RKO (cell line): ENCODE results near the gene ZMYM2.
"Not testable (repeated sequence)": the region's sequence is repeated elsewhere in the genome, so short reads cannot be mapped to it uniquely, and the experiment has no call there.

Experiments
- DNase-seq: peaks from one replicate; pipeline ENCODE4 v3.0.0-alpha.2; 2016; ENCODE audit warnings: low spot score

Gene ZMYM2

GRCh38 chr13:19982447-19983043 lies 24.0 kb downstream of the ZMYM2 start:
- no peak for DNase-seq

- DNase-seq: peak; percentile 64
Measured at GRCh38 chr13:19984430-19985218, 26.1 kb downstream of the ZMYM2 start.

GRCh38 chr13:19985219-19985556 lies 26.7 kb downstream of the ZMYM2 start:
- DNase-seq: no peak

DNA sequence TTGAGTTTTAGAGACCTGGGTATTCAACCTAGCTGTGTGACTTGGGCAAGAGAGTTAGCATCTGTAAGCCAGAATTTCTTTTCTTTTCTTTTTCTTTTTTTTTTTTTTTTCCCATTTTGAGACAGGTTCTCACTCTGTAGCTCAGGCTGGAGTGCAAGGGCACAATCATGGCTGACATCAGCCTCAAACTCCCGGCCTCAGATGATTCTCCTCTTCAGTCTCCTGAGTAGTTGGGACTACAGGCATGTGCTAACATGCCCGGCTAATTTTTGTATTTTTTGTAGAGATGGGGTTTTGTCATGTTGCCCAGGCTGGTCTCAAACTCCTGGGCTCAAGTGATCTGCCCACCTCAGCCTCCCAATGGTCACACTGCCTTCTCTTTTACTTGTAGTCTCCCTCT lies 33.0 kb downstream of the ZMYM2 start:
- no peak for DNase-seq

DNA sequence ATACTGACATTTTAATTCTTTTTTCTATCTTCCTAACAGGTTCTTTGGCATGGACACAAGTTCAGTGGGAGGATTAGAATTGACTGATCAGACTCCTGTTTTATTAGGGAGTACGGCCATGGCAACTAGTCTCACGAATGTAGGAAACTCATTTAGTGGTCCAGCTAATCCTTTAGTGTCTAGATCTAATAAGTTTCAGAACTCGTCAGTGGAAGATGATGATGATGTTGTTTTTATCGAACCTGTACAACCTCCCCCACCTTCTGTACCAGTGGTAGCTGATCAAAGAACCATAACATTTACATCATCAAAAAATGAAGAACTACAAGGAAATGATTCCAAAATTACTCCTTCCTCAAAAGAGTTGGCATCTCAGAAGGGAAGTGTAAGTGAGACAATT lies 34.5 kb downstream of the ZMYM2 start:
- no peak for DNase-seq

- no peak for DNase-seq
Measured at GRCh38 chr13:19998960-19999359, 40.4 kb downstream of the ZMYM2 start.

- no peak for DNase-seq
Measured at GRCh38 chr13:20000062-20000552, 41.6 kb downstream of the ZMYM2 start.

- no peak for DNase-seq
Measured at GRCh38 chr13:20001366-20002190, 43.1 kb downstream of the ZMYM2 start.

DNA sequence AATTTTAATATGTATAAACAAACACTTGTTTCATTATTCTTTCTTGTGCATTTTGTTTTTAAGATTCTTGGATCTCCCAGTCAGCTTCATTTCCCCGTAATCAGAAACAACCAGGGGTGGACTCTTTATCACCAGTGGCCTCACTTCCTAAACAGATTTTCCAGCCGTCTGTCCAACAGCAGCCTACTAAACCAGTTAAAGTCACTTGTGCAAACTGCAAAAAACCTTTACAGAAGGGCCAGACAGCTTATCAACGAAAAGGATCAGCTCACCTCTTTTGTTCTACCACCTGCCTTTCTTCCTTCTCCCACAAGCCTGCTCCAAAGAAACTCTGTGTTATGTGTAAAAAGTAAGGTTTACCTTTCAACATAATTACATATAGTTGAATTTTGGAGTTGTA lies 44.3 kb downstream of the ZMYM2 start:
- DNase-seq: no peak

DNA sequence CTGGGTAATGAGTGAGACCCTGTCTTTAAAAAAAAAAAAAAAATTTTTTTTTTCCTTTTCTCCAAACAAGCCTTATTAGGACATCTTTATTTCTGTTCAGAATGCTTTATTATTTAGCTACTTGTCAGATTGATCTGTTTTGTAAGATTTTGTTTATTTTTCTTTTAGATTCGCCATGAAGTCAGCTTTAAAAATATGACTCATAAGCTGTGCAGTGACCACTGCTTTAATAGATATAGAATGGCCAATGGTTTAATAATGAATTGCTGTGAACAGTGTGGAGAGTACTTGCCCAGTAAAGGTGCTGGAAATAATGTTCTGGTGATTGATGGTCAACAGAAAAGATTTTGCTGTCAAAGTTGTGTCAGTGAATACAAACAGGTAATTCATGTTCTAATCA lies 47.7 kb downstream of the ZMYM2 start:
- DNase-seq: no peak

- no peak for DNase-seq
Measured at GRCh38 chr13:20015763-20016162, 57.2 kb downstream of the ZMYM2 start.

GRCh38 chr13:20016649-20017364 lies 58.3 kb downstream of the ZMYM2 start:
- DNase-seq: no peak

DNA sequence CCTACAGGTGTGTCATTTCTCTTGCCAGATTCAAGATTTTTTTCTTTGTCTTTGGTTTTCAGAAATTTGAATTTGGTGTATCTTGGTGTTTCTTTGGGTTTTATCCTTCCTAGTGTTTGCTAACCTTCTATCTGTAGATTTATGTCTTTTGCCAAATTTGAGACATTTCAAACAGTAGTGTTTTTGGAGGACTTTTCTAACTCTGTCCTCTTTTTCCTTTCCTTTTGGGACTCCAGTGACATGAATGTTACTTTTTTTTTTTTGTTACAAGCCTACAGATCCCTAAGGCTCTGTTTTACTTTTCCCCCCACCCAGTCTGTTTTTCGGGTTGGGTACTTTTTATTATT lies 58.8 kb downstream of the ZMYM2 start:
- DNase-seq: no peak

- DNase-seq: no peak
Measured at GRCh38 chr13:20019043-20019442, 60.5 kb downstream of the ZMYM2 start.

- DNase-seq: no peak
Measured at GRCh38 chr13:20024702-20025101, 66.2 kb downstream of the ZMYM2 start.

- DNase-seq: no peak
Measured at GRCh38 chr13:20028953-20029352, 70.4 kb downstream of the ZMYM2 start.

DNA sequence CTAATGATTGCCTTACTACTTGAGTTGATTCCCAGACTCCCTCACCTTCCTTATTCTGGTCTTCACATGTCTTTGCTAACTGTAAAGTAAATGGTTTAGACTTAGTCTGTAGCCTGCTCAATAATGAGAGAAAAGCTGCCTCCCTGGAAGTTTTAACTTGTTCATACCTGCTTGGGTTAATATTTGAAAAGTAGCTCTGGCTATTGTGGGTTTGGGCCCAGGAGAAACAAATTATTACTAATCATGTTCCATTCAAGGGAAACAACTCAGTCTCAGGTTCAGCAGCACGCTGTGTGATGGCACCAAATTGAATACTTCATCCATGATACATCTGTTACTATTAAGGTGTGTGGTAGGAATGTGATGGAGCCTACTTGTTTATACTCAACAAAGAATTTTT lies 75.0 kb downstream of the ZMYM2 start:
- no peak for DNase-seq

- DNase-seq: peak; percentile 3
Measured at GRCh38 chr13:20035130-20035529, 76.6 kb downstream of the ZMYM2 start.

- no peak for DNase-seq
Measured at GRCh38 chr13:20037908-20038307, 79.4 kb downstream of the ZMYM2 start.

DNA sequence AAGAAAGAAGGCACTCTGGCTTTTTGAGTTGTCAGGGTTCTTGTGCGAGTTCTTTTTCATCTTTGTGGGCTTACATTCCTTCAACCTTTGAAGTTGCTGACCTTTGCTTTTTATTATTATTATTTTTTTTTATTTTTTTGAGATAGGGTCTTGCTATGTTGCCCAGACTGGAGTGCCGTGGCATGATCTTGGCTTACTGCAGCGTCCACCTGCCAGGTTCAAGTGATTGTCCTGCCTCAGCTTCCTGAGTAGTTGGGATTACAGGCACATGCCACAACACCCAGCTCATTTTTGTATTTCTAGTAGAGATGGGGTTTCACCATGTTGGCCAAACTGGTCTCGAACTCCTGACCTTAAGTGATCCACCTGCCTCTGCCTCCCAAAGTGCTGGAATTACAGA lies 84.1 kb downstream of the ZMYM2 start:
- not testable (repeated sequence) for DNase-seq

DNA sequence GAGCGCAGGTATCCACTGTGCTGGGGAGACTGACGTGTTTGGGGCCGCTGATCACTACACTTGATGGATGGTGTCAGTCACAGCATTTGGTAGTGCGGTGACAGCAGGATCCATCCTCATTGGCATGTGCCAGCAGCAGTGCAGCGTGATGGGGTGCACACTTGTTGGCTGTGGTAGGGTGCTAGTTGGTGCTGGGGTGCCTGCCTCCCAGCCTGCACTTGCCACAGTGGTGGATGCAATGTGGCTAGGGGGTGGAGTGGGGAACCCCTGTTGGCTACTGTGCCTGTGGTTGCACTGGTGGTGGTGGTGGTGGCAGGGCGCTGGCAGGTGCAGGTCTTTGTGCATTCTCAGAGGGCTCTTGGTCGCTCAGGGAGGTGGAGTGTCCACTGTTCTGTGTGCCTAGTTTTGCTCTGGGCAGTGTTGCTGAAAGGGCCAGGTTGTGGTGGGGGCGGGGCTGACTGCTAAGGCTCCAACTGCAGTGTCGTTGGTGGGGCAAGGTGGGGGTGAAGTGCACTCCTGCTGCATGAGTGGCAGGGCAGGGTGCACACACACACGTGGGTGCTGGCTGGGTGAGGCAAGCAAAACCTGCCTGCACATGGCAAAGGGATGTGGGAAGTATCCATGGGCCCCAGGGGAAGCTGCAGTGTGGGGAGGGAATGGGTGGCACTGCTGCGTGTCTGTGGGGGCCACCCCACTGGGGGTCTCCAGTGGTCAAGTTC lies 84.8 kb downstream of the ZMYM2 start:
- no peak for DNase-seq

DNA sequence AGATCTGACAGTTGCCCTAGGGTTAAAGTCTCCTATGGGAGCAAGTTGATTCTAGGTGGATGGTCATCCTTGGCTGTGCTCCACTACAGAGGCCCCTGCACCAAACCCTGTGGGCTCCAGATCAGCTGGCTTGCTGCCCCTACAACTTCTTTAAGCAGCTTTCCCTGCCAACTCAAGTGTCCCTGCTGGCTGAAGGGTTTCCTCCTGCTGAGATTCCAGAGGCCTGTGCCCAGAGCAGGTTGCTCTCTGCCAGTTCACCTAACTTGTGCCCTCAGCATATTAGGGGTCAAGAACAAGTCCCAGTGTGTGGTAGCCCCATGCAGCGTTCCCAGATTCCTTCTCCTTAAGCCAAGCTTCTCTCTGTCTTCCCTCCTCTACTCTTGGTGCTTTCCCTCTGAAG lies 85.6 kb downstream of the ZMYM2 start:
- no peak for DNase-seq
